GM23338 (cell line): ENCODE measurements around the gene ANKLE2. TPM values are rescaled to one million over a fixed set of nuclear protein-coding genes. Genes with fewer than 3 reads are reported as not detected.

ENCODE experiments used
- ATAC-seq: fragments of 200-7000 bp; cut with Tn5 transposase; 3 replicates; pipeline ENCODE4 v1.9.1; 2020
- DNase-seq: peaks from one replicate; pipeline ENCODE4 v3.0.0-alpha.2; 2015; ENCODE audit warnings: low spot score
- H2AFZ ChIP-seq: fragments of 200-600 bp; sonication (generic); 2 replicates; pipeline ENCODE4 v1.8.0; 2016; ENCODE audit warnings: antibody characterized with exemption, mild to moderate bottlenecking, moderate library complexity
- H3F3A ChIP-seq: fragments of 200-600 bp; sonication (generic); replicated peaks from 2 replicates; pipeline ENCODE4 v1.8.0; 2017; ENCODE audit warnings: antibody characterized with exemption, mixed run types, low read depth
- H3K27ac ChIP-seq: fragments of 200-600 bp; sonication (generic); 2 replicates; pipeline ENCODE4 v1.6.1; 2016; ENCODE audit warnings: low read depth
- H3K27me3 ChIP-seq: fragments of 200-600 bp; sonication (generic); 2 replicates; pipeline ENCODE4 v1.8.0; 2016; ENCODE audit warnings: mild to moderate bottlenecking, mixed run types, moderate library complexity; ENCODE audit not compliant: insufficient read depth
- H3K36me3 ChIP-seq: fragments of 200-600 bp; sonication (generic); 2 replicates; pipeline ENCODE4 v1.8.0; 2016; ENCODE audit warnings: mild to moderate bottlenecking; ENCODE audit not compliant: insufficient read depth
- H3K4me1 ChIP-seq: fragments of 200-600 bp; sonication (generic); 2 replicates; pipeline ENCODE4 v1.8.0; 2016; ENCODE audit warnings: mild to moderate bottlenecking, moderate library complexity; ENCODE audit not compliant: insufficient read depth
- H3K4me2 ChIP-seq: fragments of 200-600 bp; sonication (generic); 2 replicates; pipeline ENCODE4 v1.7.1; 2017; ENCODE audit warnings: mixed run types
- H3K4me3 ChIP-seq: fragments of 200-600 bp; sonication (generic); 2 replicates; pipeline ENCODE4 v1.6.1; 2016; ENCODE audit warnings: mixed run types
- H3K79me2 ChIP-seq: fragments of 200-600 bp; sonication (generic); replicated peaks from 2 replicates; pipeline ENCODE4 v1.8.0; 2017; ENCODE audit warnings: mild to moderate bottlenecking; ENCODE audit not compliant: insufficient read depth
- H3K9me2 ChIP-seq: fragments of 200-600 bp; sonication (generic); 2 replicates; pipeline ENCODE4 v1.8.0; 2017; ENCODE audit not compliant: insufficient read depth
- H4K20me1 ChIP-seq: fragments of 200-600 bp; sonication (generic); replicated peaks from 2 replicates; pipeline ENCODE4 v1.8.0; 2017; ENCODE audit warnings: mild to moderate bottlenecking; ENCODE audit not compliant: insufficient read depth
- H3K27ac Mint-ChIP-seq: 2 replicates; pipeline ENCODE4 v1.8.0; 2020; ENCODE audit warnings: inconsistent platforms, mild to moderate bottlenecking, moderate library complexity, mixed read lengths
- H3K27me3 Mint-ChIP-seq: 3 replicates; pipeline ENCODE4 v1.8.0; 2022; ENCODE audit warnings: low read depth, mild to moderate bottlenecking, moderate library complexity, mixed read lengths, inconsistent platforms; ENCODE audit not compliant: insufficient read depth, poor library complexity
- H3K36me3 Mint-ChIP-seq: 3 replicates; pipeline ENCODE4 v1.8.0; 2021; ENCODE audit warnings: low read depth, mild to moderate bottlenecking, inconsistent platforms, moderate library complexity, mixed read lengths
- H3K4me1 Mint-ChIP-seq: 3 replicates; pipeline ENCODE4 v1.8.0; 2020; ENCODE audit warnings: mild to moderate bottlenecking, inconsistent platforms, mixed read lengths
- H3K4me3 Mint-ChIP-seq: 3 replicates; pipeline ENCODE4 v1.8.0; 2021; ENCODE audit warnings: moderate library complexity, mild to moderate bottlenecking, inconsistent platforms, mixed read lengths
- H3K9me3 Mint-ChIP-seq: 3 replicates; pipeline ENCODE4 v1.8.0; 2020; ENCODE audit warnings: moderate library complexity, mild to moderate bottlenecking, inconsistent platforms, mixed read lengths
- CREB1 ChIP-seq: fragments of 250-450 bp; sonication (Bioruptor Pico); IDR thresholded peaks from 2 replicates; pipeline ENCODE4 v1.5.0; 2020; ENCODE audit warnings: low read depth, mild to moderate bottlenecking, moderate library complexity
- CTCF ChIP-seq, 2 experiments: fragments of 200-600 bp in 1 of 2; sonication (generic) in 1 of 2; conservative IDR thresholded peaks; 2 replicates each; pipeline versions ENCODE4 v1.5.1 to v1.6.1; 2016 to 2017; ENCODE audit warnings: antibody characterized with exemption in 2 of 2, low read depth in 2 of 2, mild to moderate bottlenecking in 2 of 2, moderate library complexity in 1 of 2
- EZH2 ChIP-seq: fragments of 200-600 bp; sonication (generic); IDR thresholded peaks from one replicate; pipeline ENCODE4 v1.8.0; 2017; ENCODE audit warnings: antibody characterized with exemption, mild to moderate bottlenecking, low read depth; ENCODE audit not compliant: unreplicated experiment
- EZH2phosphoT487 ChIP-seq: fragments of 200-600 bp; sonication (generic); IDR thresholded peaks from one replicate; pipeline ENCODE4 v1.8.1; 2018; ENCODE audit warnings: antibody characterized with exemption; ENCODE audit not compliant: unreplicated experiment
- JUNB ChIP-seq: IDR thresholded peaks from one replicate; pipeline ENCODE4 v1.6.1; 2016; ENCODE audit warnings: antibody characterized with exemption; ENCODE audit not compliant: unreplicated experiment
- NANOG ChIP-seq: IDR thresholded peaks from 2 replicates; pipeline ENCODE4 v1.6.1; 2016; ENCODE audit warnings: antibody characterized with exemption, borderline replicate concordance
- POLR2AphosphoS5 ChIP-seq: IDR thresholded peaks from 2 replicates; pipeline ENCODE4 v1.6.1; 2016; ENCODE audit warnings: antibody characterized with exemption, low read depth
- STAT1 ChIP-seq: IDR thresholded peaks from one replicate; pipeline ENCODE4 v1.6.1; 2016; ENCODE audit warnings: antibody characterized with exemption; ENCODE audit not compliant: unreplicated experiment
- ZNF114 ChIP-seq: fragments of 250-450 bp; sonication (Bioruptor Pico); IDR thresholded peaks from 2 replicates; pipeline ENCODE4 v1.5.0; 2020; ENCODE audit warnings: mild to moderate bottlenecking, moderate library complexity
- ZNF331 ChIP-seq: fragments of 250-450 bp; sonication (Bioruptor Pico); IDR thresholded peaks from 2 replicates; pipeline ENCODE4 v1.5.0; 2020; ENCODE audit warnings: low read depth, mild to moderate bottlenecking, moderate library complexity
- ZNF462 ChIP-seq: fragments of 250-450 bp; sonication (Bioruptor Pico); IDR thresholded peaks from 2 replicates; pipeline ENCODE4 v1.5.0; 2020; ENCODE audit warnings: mild to moderate bottlenecking, moderate library complexity
- polyA plus RNA-seq: library from polyadenylated mRNA; unstranded; fragments of >200 nt; fragmentation: Nextera tagmentation; extraction: Ambion mirVana; gene quantifications from 2 replicates; pipeline ENCODE4 v1.2.1, GENCODE V29; 2016
- total RNA-seq: library from RNA; depleted of rRNA; stranded (reverse); fragments of >200 nt; shearing (Covaris generic); gene quantifications from 2 replicates; pipeline ENCODE4 v1.2.3, GENCODE V29; 2014
- TF ChIP-seq, protein P1 (sequence below): IDR thresholded peaks from one replicate; pipeline ENCODE4 v1.6.1; 2018; ENCODE audit warnings: antibody characterized with exemption; ENCODE audit not compliant: unreplicated experiment
- TF ChIP-seq, protein P2 (sequence below): IDR thresholded peaks from 2 replicates; pipeline ENCODE4 v1.6.1; 2016; ENCODE audit warnings: antibody characterized with exemption

ANKLE2 gene
- total and polyA plus RNA-seq, 2 experiments from 2014 or later: 27.2 to 63.7 TPM

- peaks cover 28% of the 10 kb centered on the region for H3K36me3 ChIP-seq
- H2AFZ ChIP-seq: no peak overlapping the region
- peaks cover 96% of the 10 kb centered on the region for H3K36me3 Mint-ChIP-seq
- H3K27ac ChIP-seq: no peak overlapping the region
- H3K4me3 Mint-ChIP-seq: no peak overlapping the region
- no peaks in the 10 kb centered on the region for H3K79me2 ChIP-seq
- no peak for TF ChIP-seq CTCF (conservative IDR thresholded peaks at IDR 0.05; ENCODE audit: low read depth in 2 of 2)
- TF ChIP-seq NANOG: no peak
- TF ChIP-seq EZH2: no peak
- TF ChIP-seq STAT1: no peak
- TF ChIP-seq ZNF462 (CRISPR knock-in tag): no peak
- no peak for TF ChIP-seq EZH2phosphoT487
- TF ChIP-seq, protein P1, sequence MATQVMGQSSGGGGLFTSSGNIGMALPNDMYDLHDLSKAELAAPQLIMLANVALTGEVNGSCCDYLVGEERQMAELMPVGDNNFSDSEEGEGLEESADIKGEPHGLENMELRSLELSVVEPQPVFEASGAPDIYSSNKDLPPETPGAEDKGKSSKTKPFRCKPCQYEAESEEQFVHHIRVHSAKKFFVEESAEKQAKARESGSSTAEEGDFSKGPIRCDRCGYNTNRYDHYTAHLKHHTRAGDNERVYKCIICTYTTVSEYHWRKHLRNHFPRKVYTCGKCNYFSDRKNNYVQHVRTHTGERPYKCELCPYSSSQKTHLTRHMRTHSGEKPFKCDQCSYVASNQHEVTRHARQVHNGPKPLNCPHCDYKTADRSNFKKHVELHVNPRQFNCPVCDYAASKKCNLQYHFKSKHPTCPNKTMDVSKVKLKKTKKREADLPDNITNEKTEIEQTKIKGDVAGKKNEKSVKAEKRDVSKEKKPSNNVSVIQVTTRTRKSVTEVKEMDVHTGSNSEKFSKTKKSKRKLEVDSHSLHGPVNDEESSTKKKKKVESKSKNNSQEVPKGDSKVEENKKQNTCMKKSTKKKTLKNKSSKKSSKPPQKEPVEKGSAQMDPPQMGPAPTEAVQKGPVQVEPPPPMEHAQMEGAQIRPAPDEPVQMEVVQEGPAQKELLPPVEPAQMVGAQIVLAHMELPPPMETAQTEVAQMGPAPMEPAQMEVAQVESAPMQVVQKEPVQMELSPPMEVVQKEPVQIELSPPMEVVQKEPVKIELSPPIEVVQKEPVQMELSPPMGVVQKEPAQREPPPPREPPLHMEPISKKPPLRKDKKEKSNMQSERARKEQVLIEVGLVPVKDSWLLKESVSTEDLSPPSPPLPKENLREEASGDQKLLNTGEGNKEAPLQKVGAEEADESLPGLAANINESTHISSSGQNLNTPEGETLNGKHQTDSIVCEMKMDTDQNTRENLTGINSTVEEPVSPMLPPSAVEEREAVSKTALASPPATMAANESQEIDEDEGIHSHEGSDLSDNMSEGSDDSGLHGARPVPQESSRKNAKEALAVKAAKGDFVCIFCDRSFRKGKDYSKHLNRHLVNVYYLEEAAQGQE: no peak
- TF ChIP-seq ZNF114: no peak
- no peak for TF ChIP-seq JUNB
- TF ChIP-seq POLR2AphosphoS5: no peak
- TF ChIP-seq, protein P2, sequence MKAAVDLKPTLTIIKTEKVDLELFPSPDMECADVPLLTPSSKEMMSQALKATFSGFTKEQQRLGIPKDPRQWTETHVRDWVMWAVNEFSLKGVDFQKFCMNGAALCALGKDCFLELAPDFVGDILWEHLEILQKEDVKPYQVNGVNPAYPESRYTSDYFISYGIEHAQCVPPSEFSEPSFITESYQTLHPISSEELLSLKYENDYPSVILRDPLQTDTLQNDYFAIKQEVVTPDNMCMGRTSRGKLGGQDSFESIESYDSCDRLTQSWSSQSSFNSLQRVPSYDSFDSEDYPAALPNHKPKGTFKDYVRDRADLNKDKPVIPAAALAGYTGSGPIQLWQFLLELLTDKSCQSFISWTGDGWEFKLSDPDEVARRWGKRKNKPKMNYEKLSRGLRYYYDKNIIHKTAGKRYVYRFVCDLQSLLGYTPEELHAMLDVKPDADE: no peak
- TF ChIP-seq ZNF331 (CRISPR knock-in tag): no peak
- no peak for TF ChIP-seq CREB1 (CRISPR knock-in tag)
- H3K4me2 ChIP-seq: no peak overlapping the region
- H3K4me1 ChIP-seq: no peaks in the 10 kb centered on the region
- peaks cover 30% of the 10 kb centered on the region for H3K27me3 Mint-ChIP-seq
- ATAC-seq (no peak), DNase-seq (no peak)
- H3K27me3 ChIP-seq: no peaks in the 10 kb centered on the region
- H3K27ac Mint-ChIP-seq: no peak overlapping the region
- H3F3A ChIP-seq: peaks cover 17% of the 10 kb centered on the region
- peaks cover 16% of the 10 kb centered on the region; the same call in 1 of the 2 replicates for H4K20me1 ChIP-seq
- H3K4me3 ChIP-seq: no peak overlapping the region
- no peaks in the 10 kb centered on the region; the same call in 2 of the 3 replicates for H3K4me1 Mint-ChIP-seq
- peaks cover 19% of the 10 kb centered on the region for H3K9me3 Mint-ChIP-seq
- H3K9me2 ChIP-seq: no peaks in the 10 kb centered on the region
These were observed 31.9 kb downstream of the ANKLE2 start for GRCh38 chr12:132729541-132730320.
